CD14-positive monocyte (primary cell): Measurements from ENCODE around the gene SEC24D. TPM values are rescaled to one million over a fixed set of nuclear protein-coding genes. Genes with fewer than 3 reads are reported as not detected.
A peak's percentile ranks its signal among the peaks of the same experiment; 100 is the strongest.

Source experiments
- DNase-seq, 3 donors: peaks; one replicate each; pipeline ENCODE4 v3.0.0-alpha.2; 2011 to 2022
- H2AFZ ChIP-seq: 2 replicates; pipeline ENCODE4 v1.6.0; 2012; ENCODE audit warnings: mild to moderate bottlenecking, low read depth, low read length, inconsistent platforms; ENCODE audit not compliant: insufficient read depth, poor library complexity, severe bottlenecking
- H3K27ac ChIP-seq, 2 donors: 1 replicate in 1 of 2; 2 replicates in 1 of 2; pipeline ENCODE4 v1.5.1; 2012 to 2013; ENCODE audit warnings: low read length in 2 of 2, control low read depth in 1 of 2, inconsistent platforms in 1 of 2, low read depth in 1 of 2, mild to moderate bottlenecking in 1 of 2
- H3K27me3 ChIP-seq, 2 donors: one replicate each; pipeline versions ENCODE4 v1.6.0 to v1.6.1; 2011 to 2013; ENCODE audit warnings: low read length in 2 of 2; ENCODE audit not compliant: control insufficient read depth in 2 of 2, insufficient read depth in 2 of 2
- H3K36me3 ChIP-seq, 2 donors: replicated peaks in 1 of 2; 1 replicate in 1 of 2; 2 replicates in 1 of 2; pipeline versions ENCODE4 v1.5.1 to v1.6.1; 2012 to 2013; ENCODE audit warnings: low read length in 2 of 2, control low read depth in 1 of 2, inconsistent platforms in 1 of 2, mild to moderate bottlenecking in 1 of 2; ENCODE audit not compliant: insufficient read depth in 2 of 2, control insufficient read depth in 1 of 2
- H3K4me1 ChIP-seq, 2 donors: 1 replicate in 1 of 2; 2 replicates in 1 of 2; pipeline versions ENCODE4 v1.5.1 to v1.6.1; 2012 to 2013; ENCODE audit warnings: low read length in 2 of 2, control low read depth in 1 of 2, inconsistent platforms in 1 of 2, mild to moderate bottlenecking in 1 of 2, moderate library complexity in 1 of 2; ENCODE audit not compliant: insufficient read depth in 2 of 2, control insufficient read depth in 1 of 2
- H3K4me2 ChIP-seq: replicated peaks from 2 replicates; pipeline ENCODE3; 2012; ENCODE audit warnings: low read length, moderate library complexity, mild to moderate bottlenecking; ENCODE audit not compliant: poor library complexity, severe bottlenecking; ENCODE audit errors: extremely low read depth
- H3K4me3 ChIP-seq, 3 experiments: fragments of 200-600 bp in 1 of 3; sonication (generic) in 1 of 3; replicated peaks in 1 of 3; 1 replicate in 2 of 3; 2 replicates in 1 of 3; pipeline ENCODE4 v1.5.1; 2011 to 2013; ENCODE audit warnings: low read length in 3 of 3, mild to moderate bottlenecking in 3 of 3, control low read depth in 2 of 3, low read depth in 2 of 3, inconsistent platforms in 1 of 3, moderate library complexity in 1 of 3
- H3K79me2 ChIP-seq: 2 replicates; pipeline ENCODE4 v1.6.0; 2012; ENCODE audit warnings: mild to moderate bottlenecking, control low read depth, inconsistent platforms, low read length, moderate library complexity; ENCODE audit not compliant: insufficient read depth
- H3K9ac ChIP-seq: 2 replicates; pipeline ENCODE4 v1.6.0; 2017; ENCODE audit warnings: low read length, mild to moderate bottlenecking; ENCODE audit not compliant: insufficient read depth, poor library complexity, severe bottlenecking
- H3K9me3 ChIP-seq, 2 donors: replicated peaks in 1 of 2; 1 replicate in 1 of 2; 2 replicates in 1 of 2; pipeline versions ENCODE4 v1.5.1 to v1.6.1; 2012 to 2013; ENCODE audit warnings: low read length in 2 of 2, control low read depth in 1 of 2; ENCODE audit not compliant: control insufficient read depth in 1 of 2, insufficient read depth in 1 of 2
- H4K20me1 ChIP-seq: 2 replicates; pipeline ENCODE4 v1.6.0; 2012; ENCODE audit warnings: mild to moderate bottlenecking, low read length, control low read depth, moderate library complexity; ENCODE audit not compliant: insufficient read depth
- H3K27ac Mint-ChIP-seq, 7 donors: one replicate each; pipeline ENCODE4 v1.8.0; 2020; ENCODE audit warnings: mild to moderate bottlenecking in 7 of 7, mixed read lengths in 7 of 7, moderate library complexity in 6 of 7, inconsistent platforms in 2 of 7
- H3K27me3 Mint-ChIP-seq, 3 donors: one replicate each; pipeline ENCODE4 v1.8.0; 2021 to 2022; ENCODE audit warnings: low read depth in 3 of 3, mild to moderate bottlenecking in 3 of 3, mixed read lengths in 3 of 3, moderate library complexity in 3 of 3, inconsistent platforms in 1 of 3
- H3K36me3 Mint-ChIP-seq, 2 donors: one replicate each; pipeline ENCODE4 v1.8.0; 2020; ENCODE audit warnings: mixed read lengths in 2 of 2, inconsistent platforms in 1 of 2, mild to moderate bottlenecking in 1 of 2
- H3K4me1 Mint-ChIP-seq: one replicate; pipeline ENCODE4 v1.8.0; 2020; ENCODE audit warnings: mild to moderate bottlenecking, mixed read lengths
- H3K4me3 Mint-ChIP-seq, 2 donors: one replicate each; pipeline ENCODE4 v1.8.0; 2020; ENCODE audit warnings: mild to moderate bottlenecking in 2 of 2, mixed read lengths in 2 of 2, moderate library complexity in 1 of 2
- H3K9me3 Mint-ChIP-seq, 7 donors: one replicate each; pipeline ENCODE4 v1.8.0; 2020 to 2022; ENCODE audit warnings: mixed read lengths in 7 of 7, mild to moderate bottlenecking in 6 of 7, moderate library complexity in 6 of 7, inconsistent platforms in 2 of 7
- WGBS: methylation state at CpG from one replicate; pipeline ENCODE4 v1.1.5; 2013; ENCODE audit warnings: missing lambda C conversion rate; ENCODE audit not compliant: insufficient coverage; 5-methylcytosine and 5-hydroxymethylcytosine counted together
- intact Hi-C, 2 donors: fragments of 100-400 bp; cut with micrococcal nuclease; formaldehyde crosslinking; loops; one replicate each; pipeline versions ENCODE4 v1.15.0 to v1.15.1; 2023
- polyA plus RNA-seq, 3 donors: library from polyadenylated mRNA; depleted of rRNA in 1 of 3; unstranded in 2 of 3; stranded (reverse) in 1 of 3; fragments of 300-500 nt in 2 of 3; fragments of >200 nt in 1 of 3; fragmentation: Illumina TruSeq in 2 of 3; gene quantifications; 1 replicate in 2 of 3; 2 replicates in 1 of 3; pipeline ENCODE4 v1.2.3, GENCODE V29; 2012 to 2021
- TF ChIP-seq, protein P1 (sequence below): fragments of 200-600 bp; IDR thresholded peaks from one replicate; pipeline ENCODE4 v1.8.0; 2022; ENCODE audit warnings: antibody characterized with exemption, mild to moderate bottlenecking

Gene SEC24D
- polyA plus RNA-seq, 3 donors = 16.8 to 31.3 (median 22.6) TPM

DNA sequence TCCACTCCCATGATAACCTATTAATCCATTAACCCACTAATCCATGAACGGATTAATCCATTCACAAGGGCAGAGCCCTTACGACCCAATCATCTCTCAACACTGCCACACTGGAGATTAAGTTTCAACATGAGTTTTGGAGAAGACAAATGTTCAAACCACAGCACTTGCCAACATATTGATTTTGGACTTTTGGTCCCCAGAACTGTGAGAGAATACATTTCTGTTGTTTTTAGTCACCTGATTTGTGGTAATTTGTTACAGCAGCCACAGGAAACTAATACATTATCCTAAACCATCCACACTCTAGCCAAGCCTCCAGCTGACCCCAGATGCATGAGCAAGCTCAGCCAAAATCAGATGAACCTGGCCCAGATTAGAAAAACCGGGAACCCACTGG lies 22.4 kb downstream of the SEC24D start:
- DNase-seq = no peak
- intact Hi-C loops = no loop called here
- Histone ChIP-seq H3K4me3 (no peak overlapping the region), H2AFZ (no peak overlapping the region), H3K4me2 (no peak overlapping the region), H3K36me3 (peaks cover 77 to 100% of the 10 kb centered on the region in 2 donors), H3K27ac (no peak overlapping the region), H4K20me1 (peaks cover 20% of the 10 kb centered on the region), H3K27me3 (no peaks in the 10 kb centered on the region), H3K4me1 (peaks cover 3 to 17% of the 10 kb centered on the region in 2 donors), H3K9ac (no peak overlapping the region), H3K79me2 (peaks cover 20% of the 10 kb centered on the region), H3K9me3 (no peaks in the 10 kb centered on the region)
- H3K36me3 Mint-ChIP-seq = peaks cover 74 to 92% of the 10 kb centered on the region in 2 donors
- peaks cover 14% of the 10 kb centered on the region for H3K4me1 Mint-ChIP-seq
- WGBS = 100% methylated on average over 2 of the region's 3 CpGs
- H3K9me3 Mint-ChIP-seq = no peaks in the 10 kb centered on the region
- H3K27me3 Mint-ChIP-seq = peaks cover 0 to 2% (median 2%) of the 10 kb centered on the region in 3 donors
- peak overlapping the region in 1 of 7 donors; percentile 21 for H3K27ac Mint-ChIP-seq
- no peak overlapping the region for H3K4me3 Mint-ChIP-seq
- TF ChIP-seq, protein P1, sequence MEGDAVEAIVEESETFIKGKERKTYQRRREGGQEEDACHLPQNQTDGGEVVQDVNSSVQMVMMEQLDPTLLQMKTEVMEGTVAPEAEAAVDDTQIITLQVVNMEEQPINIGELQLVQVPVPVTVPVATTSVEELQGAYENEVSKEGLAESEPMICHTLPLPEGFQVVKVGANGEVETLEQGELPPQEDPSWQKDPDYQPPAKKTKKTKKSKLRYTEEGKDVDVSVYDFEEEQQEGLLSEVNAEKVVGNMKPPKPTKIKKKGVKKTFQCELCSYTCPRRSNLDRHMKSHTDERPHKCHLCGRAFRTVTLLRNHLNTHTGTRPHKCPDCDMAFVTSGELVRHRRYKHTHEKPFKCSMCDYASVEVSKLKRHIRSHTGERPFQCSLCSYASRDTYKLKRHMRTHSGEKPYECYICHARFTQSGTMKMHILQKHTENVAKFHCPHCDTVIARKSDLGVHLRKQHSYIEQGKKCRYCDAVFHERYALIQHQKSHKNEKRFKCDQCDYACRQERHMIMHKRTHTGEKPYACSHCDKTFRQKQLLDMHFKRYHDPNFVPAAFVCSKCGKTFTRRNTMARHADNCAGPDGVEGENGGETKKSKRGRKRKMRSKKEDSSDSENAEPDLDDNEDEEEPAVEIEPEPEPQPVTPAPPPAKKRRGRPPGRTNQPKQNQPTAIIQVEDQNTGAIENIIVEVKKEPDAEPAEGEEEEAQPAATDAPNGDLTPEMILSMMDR = no peak

- Histone ChIP-seq H4K20me1 (peaks cover 7% of the 10 kb centered on the region), H3K9me3 (no peaks in the 10 kb centered on the region), H3K4me1 (peaks cover 3 to 17% of the 10 kb centered on the region in 2 donors), H3K4me3 (no peak overlapping the region), H3K4me2 (no peak overlapping the region), H3K36me3 (peaks cover 89 to 100% of the 10 kb centered on the region in 2 donors), H3K79me2 (peaks cover 3% of the 10 kb centered on the region), H3K9ac (no peak overlapping the region), H3K27me3 (no peaks in the 10 kb centered on the region), H2AFZ (no peak overlapping the region), H3K27ac (peak overlapping the region in 1 of 2 donors; percentile 1)
- H3K36me3 Mint-ChIP-seq = peaks cover 81 to 96% of the 10 kb centered on the region in 2 donors
- H3K4me3 Mint-ChIP-seq = no peak overlapping the region
- 73% methylated on average over 2 of the region's 3 CpGs for WGBS
- no peaks in the 10 kb centered on the region for H3K9me3 Mint-ChIP-seq
- intact Hi-C loops = no loop called here
- peak overlapping the region in 6 of 7 donors; percentile 1 to 84 (median 34) for H3K27ac Mint-ChIP-seq
- TF ChIP-seq, protein P1 = no peak
- H3K27me3 Mint-ChIP-seq = peaks cover 0 to 2% (median 0%) of the 10 kb centered on the region in 3 donors
- H3K4me1 Mint-ChIP-seq = peaks cover 14% of the 10 kb centered on the region
- DNase-seq = no peak
These were observed 24.1 kb downstream of the SEC24D start for GRCh38 chr4:118811832-118812231.
